Astrocyte (in vitro differentiated cells and primary cell): ENCODE data around the gene RNF26. TPM values are rescaled to one million over a fixed set of nuclear protein-coding genes. Genes with fewer than 3 reads are reported as not detected.

ENCODE experiments used
- DNase-seq: peaks from one replicate; pipeline ENCODE4 v3.0.0-alpha.2; 2010; ENCODE audit warnings: low read depth
- FAIRE-seq: peaks from 2 replicates; lab custom pipeline; 2011; peaks lifted over from hg19 to GRCh38; lab: Jason Lieb, UNC
- H2AFZ ChIP-seq: 2 replicates; pipeline ENCODE4 v1.6.0; 2012; ENCODE audit warnings: low read depth, low read length, inconsistent platforms
- H3K27ac ChIP-seq: 2 replicates; pipeline ENCODE4 v1.5.1; 2011; ENCODE audit warnings: low read depth, low read length, inconsistent platforms
- H3K27me3 ChIP-seq: 2 replicates; pipeline ENCODE4 v1.6.0; 2011; ENCODE audit warnings: low read length, inconsistent platforms; ENCODE audit not compliant: insufficient read depth
- H3K36me3 ChIP-seq: 2 replicates; pipeline ENCODE4 v1.5.1; 2011; ENCODE audit warnings: low read length, inconsistent platforms; ENCODE audit not compliant: insufficient read depth
- H3K4me1 ChIP-seq: 2 replicates; pipeline ENCODE4 v1.5.1; 2011; ENCODE audit warnings: low read length, inconsistent platforms; ENCODE audit not compliant: insufficient read depth
- H3K4me2 ChIP-seq: 2 replicates; pipeline ENCODE4 v1.6.0; 2012; ENCODE audit warnings: low read length, inconsistent platforms
- H3K4me3 ChIP-seq: 2 replicates; pipeline ENCODE4 v1.5.1; 2011; ENCODE audit warnings: low read depth, mild to moderate bottlenecking, low read length, inconsistent platforms; ENCODE audit not compliant: insufficient read depth
- H3K79me2 ChIP-seq: 2 replicates; pipeline ENCODE4 v1.6.0; 2012; ENCODE audit warnings: mild to moderate bottlenecking, low read length, inconsistent platforms; ENCODE audit not compliant: insufficient read depth
- H3K9ac ChIP-seq: 2 replicates; pipeline ENCODE4 v1.6.0; 2012; ENCODE audit warnings: mild to moderate bottlenecking, low read length, inconsistent platforms
- H3K9me3 ChIP-seq: 2 replicates; pipeline ENCODE4 v1.5.1; 2012; ENCODE audit warnings: low read depth, mild to moderate bottlenecking, low read length, inconsistent platforms; ENCODE audit not compliant: insufficient read depth
- H4K20me1 ChIP-seq: 2 replicates; pipeline ENCODE4 v1.6.0; 2012; ENCODE audit warnings: low read length, inconsistent platforms; ENCODE audit not compliant: insufficient read depth
- H3K27ac Mint-ChIP-seq: one replicate; pipeline ENCODE4 v1.8.0; 2021; ENCODE audit warnings: mild to moderate bottlenecking, mixed read lengths; ENCODE audit not compliant: unreplicated experiment
- H3K27me3 Mint-ChIP-seq: one replicate; pipeline ENCODE4 v1.8.0; 2021; ENCODE audit warnings: low read depth, mixed read lengths; ENCODE audit not compliant: unreplicated experiment
- H3K36me3 Mint-ChIP-seq: one replicate; pipeline ENCODE4 v1.8.0; 2021; ENCODE audit warnings: low read depth, mixed read lengths; ENCODE audit not compliant: unreplicated experiment
- H3K4me1 Mint-ChIP-seq: one replicate; pipeline ENCODE4 v1.8.0; 2021; ENCODE audit warnings: low read depth, mixed read lengths; ENCODE audit not compliant: unreplicated experiment
- H3K4me3 Mint-ChIP-seq: one replicate; pipeline ENCODE4 v1.8.0; 2021; ENCODE audit warnings: mild to moderate bottlenecking, moderate library complexity, mixed read lengths; ENCODE audit not compliant: unreplicated experiment
- H3K9me3 Mint-ChIP-seq: one replicate; pipeline ENCODE4 v1.8.0; 2021; ENCODE audit warnings: mild to moderate bottlenecking, mixed read lengths; ENCODE audit not compliant: unreplicated experiment
- CTCF ChIP-seq: IDR thresholded peaks from 2 replicates; pipeline ENCODE4 v1.5.1; 2011; ENCODE audit warnings: low read depth, mild to moderate bottlenecking, inconsistent platforms, low read length, moderate library complexity; ENCODE audit not compliant: insufficient read depth
- EZH2 ChIP-seq: IDR thresholded peaks from 2 replicates; pipeline ENCODE4 v1.6.1; 2012; ENCODE audit warnings: mild to moderate bottlenecking, low read length, inconsistent platforms; ENCODE audit not compliant: insufficient read depth
- total RNA-seq: library from RNA; stranded (reverse); gene quantifications from 2 replicates; pipeline ENCODE4 v1.2.1, GENCODE V29; 2021

Gene RNF26
- total RNA-seq, 1 donor from 2014 or later = 31.8 TPM

DNA sequence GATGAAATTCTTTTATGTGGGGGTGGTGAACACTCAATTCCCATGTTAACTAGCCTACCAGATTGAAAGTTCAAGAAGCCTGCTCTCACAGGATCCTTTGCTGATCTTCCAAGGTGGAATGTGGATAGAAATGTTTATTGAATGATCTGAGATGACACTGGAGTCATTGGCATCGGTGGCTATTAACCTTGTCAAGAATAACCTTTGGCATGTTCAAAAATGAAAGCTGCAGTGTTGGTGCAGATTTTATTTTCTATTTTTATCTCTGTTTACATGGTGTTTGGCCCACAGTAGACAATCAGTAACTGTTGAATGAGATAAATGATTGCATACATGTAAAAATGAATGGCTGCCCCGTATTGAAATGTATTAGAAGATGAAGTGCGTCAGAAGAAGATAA lies 36.4 kb upstream of the RNF26 start:
- peaks cover 27% of the 10 kb centered on the region for H3K36me3 Mint-ChIP-seq
- no peak overlapping the region for H3K4me2 ChIP-seq

DNA sequence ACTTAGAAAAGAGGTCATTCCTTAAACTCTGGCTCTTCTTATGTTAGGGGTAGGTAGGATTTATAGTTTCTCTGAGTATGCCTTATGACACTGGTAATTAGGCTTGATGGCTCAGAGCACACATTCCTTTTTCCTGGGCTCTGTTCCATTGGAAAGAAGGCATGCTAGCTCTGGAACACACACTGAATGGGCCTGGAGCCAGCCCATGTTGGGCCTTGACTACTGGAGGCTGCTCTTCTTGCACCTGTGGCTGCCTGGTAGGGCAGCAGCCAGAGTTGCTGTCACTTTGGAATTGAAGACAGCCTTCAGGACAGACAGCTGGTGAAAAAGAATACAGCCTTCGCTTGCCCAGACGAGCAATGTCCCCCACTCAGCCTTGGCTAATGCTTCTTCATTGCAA lies 35.6 kb upstream of the RNF26 start:
- H3K4me1 ChIP-seq = no peaks in the 10 kb centered on the region
- no peak overlapping the region for H3K4me3 Mint-ChIP-seq
- no peaks in the 10 kb centered on the region for H3K27me3 ChIP-seq
- no peak overlapping the region for H2AFZ ChIP-seq
- H3K9me3 Mint-ChIP-seq = no peaks in the 10 kb centered on the region
- no peaks in the 10 kb centered on the region for H3K79me2 ChIP-seq
- no peak overlapping the region for H3K27ac ChIP-seq
- no peaks in the 10 kb centered on the region for H4K20me1 ChIP-seq
- H3K4me2 ChIP-seq = no peak overlapping the region
- DNase-seq (no peak), FAIRE-seq (no peak)
- no peak overlapping the region for H3K9ac ChIP-seq
- no peak overlapping the region for H3K27ac Mint-ChIP-seq
- H3K4me3 ChIP-seq = no peak overlapping the region
- H3K4me1 Mint-ChIP-seq = peaks cover 8% of the 10 kb centered on the region
- peaks cover 28% of the 10 kb centered on the region for H3K36me3 Mint-ChIP-seq
- H3K36me3 ChIP-seq = peaks cover 39% of the 10 kb centered on the region
- TF ChIP-seq EZH2 (no peak), CTCF (no peak)
- no peaks in the 10 kb centered on the region for H3K27me3 Mint-ChIP-seq
- no peaks in the 10 kb centered on the region for H3K9me3 ChIP-seq

More for the DNA sequence above, 36.4 kb upstream of the RNF26 start:
- Histone ChIP-seq H3K79me2 (no peaks in the 10 kb centered on the region), H3K9me3 (no peaks in the 10 kb centered on the region), H3K4me1 (no peaks in the 10 kb centered on the region), H3K27ac (no peak overlapping the region), H3K4me3 (no peak overlapping the region), H4K20me1 (no peaks in the 10 kb centered on the region), H3K9ac (no peak overlapping the region), H2AFZ (no peak overlapping the region), H3K36me3 (peaks cover 31% of the 10 kb centered on the region), H3K27me3 (no peaks in the 10 kb centered on the region)
- DNase-seq = no peak
- no peak for FAIRE-seq
- Mint-ChIP-seq H3K27me3 (no peaks in the 10 kb centered on the region), H3K4me3 (no peak overlapping the region), H3K27ac (peak overlapping the region; percentile 31), H3K4me1 (peaks cover 8% of the 10 kb centered on the region), H3K9me3 (no peaks in the 10 kb centered on the region)
- TF ChIP-seq EZH2 (no peak), CTCF (no peak)

- peaks cover 8% of the 10 kb centered on the region for H3K4me1 Mint-ChIP-seq
- Histone ChIP-seq H3K4me2 (no peak overlapping the region), H3K4me1 (no peaks in the 10 kb centered on the region), H3K4me3 (no peak overlapping the region), H3K27me3 (no peaks in the 10 kb centered on the region), H3K36me3 (peaks cover 40% of the 10 kb centered on the region), H4K20me1 (no peaks in the 10 kb centered on the region), H2AFZ (no peak overlapping the region), H3K9me3 (no peaks in the 10 kb centered on the region), H3K9ac (no peak overlapping the region), H3K27ac (no peak overlapping the region), H3K79me2 (no peaks in the 10 kb centered on the region)
- H3K9me3 Mint-ChIP-seq = no peaks in the 10 kb centered on the region
- no peak for TF ChIP-seq EZH2
- no peak for TF ChIP-seq CTCF
- peaks cover 28% of the 10 kb centered on the region for H3K36me3 Mint-ChIP-seq
- no peak overlapping the region for H3K4me3 Mint-ChIP-seq
- H3K27me3 Mint-ChIP-seq = no peaks in the 10 kb centered on the region
- FAIRE-seq (no peak), DNase-seq (no peak)
- H3K27ac Mint-ChIP-seq = no peak overlapping the region
These were observed 34.9 kb upstream of the RNF26 start for GRCh38 chr11:119299416-119299815.
